ENCODE results near the gene SLC17A9. TPM values are rescaled to one million over a fixed set of nuclear protein-coding genes. Genes with fewer than 3 reads are reported as not detected.

The SLC17A9 gene
- total and polyA plus RNA-seq, 10 of the 15 experiments (the other 5 are each of a cell fraction or from before 2014, with no cell fraction given): 0.72 to 74.1 (median 29.4) TPM

DNA sequence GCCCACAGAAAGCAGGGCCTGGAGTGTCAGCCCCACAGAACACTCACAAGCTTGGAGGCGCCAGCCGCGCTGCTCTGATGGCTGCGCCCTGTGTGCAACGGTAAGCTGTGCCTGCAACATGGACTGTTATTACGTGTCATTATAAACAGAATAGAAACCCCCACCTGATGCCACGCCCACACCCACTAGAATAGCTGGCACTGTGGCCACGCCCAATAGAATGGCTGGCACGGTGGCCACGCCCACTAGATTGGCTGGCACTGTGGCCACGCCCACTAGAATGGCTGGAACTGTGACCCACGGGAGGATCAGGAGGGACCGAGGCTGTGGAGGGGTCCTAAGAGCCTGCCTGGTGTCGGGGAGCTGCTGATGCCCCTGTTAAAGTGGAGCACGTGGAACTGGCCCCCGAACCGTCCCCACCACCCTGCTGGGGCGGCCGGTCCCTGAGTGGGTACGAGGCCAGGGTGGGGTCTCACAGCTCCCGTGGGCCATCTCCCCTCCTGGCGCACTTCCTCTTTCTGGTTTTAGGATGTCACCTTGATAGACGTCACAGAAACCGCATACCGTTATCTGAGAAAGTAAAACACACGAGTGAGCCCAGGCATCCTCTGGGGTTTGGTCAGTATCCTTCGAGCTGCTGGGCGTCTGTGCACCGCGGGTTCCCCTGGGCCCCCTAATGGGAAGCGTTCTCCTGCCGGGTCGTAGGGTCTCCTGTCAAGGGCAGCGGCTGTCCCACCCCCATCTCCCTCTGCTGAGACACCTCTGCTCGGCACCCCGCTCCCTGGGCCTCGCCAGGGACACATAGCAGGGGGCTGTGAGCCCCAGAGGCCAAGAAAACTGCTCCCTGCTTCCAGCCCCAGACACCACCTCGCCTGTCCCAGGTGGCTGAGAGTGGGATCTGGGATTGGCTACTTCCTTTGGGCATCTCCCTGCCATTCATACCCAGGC, 25.4 kb downstream of the SLC17A9 start (continued):
- TF ChIP-seq, protein P1, sequence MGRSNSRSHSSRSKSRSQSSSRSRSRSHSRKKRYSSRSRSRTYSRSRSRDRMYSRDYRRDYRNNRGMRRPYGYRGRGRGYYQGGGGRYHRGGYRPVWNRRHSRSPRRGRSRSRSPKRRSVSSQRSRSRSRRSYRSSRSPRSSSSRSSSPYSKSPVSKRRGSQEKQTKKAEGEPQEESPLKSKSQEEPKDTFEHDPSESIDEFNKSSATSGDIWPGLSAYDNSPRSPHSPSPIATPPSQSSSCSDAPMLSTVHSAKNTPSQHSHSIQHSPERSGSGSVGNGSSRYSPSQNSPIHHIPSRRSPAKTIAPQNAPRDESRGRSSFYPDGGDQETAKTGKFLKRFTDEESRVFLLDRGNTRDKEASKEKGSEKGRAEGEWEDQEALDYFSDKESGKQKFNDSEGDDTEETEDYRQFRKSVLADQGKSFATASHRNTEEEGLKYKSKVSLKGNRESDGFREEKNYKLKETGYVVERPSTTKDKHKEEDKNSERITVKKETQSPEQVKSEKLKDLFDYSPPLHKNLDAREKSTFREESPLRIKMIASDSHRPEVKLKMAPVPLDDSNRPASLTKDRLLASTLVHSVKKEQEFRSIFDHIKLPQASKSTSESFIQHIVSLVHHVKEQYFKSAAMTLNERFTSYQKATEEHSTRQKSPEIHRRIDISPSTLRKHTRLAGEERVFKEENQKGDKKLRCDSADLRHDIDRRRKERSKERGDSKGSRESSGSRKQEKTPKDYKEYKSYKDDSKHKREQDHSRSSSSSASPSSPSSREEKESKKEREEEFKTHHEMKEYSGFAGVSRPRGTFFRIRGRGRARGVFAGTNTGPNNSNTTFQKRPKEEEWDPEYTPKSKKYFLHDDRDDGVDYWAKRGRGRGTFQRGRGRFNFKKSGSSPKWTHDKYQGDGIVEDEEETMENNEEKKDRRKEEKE (IDR thresholded peaks at IDR 0.05): no peak
- TF ChIP-seq, protein P2, sequence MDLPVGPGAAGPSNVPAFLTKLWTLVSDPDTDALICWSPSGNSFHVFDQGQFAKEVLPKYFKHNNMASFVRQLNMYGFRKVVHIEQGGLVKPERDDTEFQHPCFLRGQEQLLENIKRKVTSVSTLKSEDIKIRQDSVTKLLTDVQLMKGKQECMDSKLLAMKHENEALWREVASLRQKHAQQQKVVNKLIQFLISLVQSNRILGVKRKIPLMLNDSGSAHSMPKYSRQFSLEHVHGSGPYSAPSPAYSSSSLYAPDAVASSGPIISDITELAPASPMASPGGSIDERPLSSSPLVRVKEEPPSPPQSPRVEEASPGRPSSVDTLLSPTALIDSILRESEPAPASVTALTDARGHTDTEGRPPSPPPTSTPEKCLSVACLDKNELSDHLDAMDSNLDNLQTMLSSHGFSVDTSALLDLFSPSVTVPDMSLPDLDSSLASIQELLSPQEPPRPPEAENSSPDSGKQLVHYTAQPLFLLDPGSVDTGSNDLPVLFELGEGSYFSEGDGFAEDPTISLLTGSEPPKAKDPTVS (IDR thresholded peaks at IDR 0.05; ENCODE audit: low read depth, low read length): no peak
- TF ChIP-seq SREBF2 (IDR thresholded peaks at IDR 0.05; ENCODE audit: low read length) (no peak), PML (IDR thresholded peaks at IDR 0.05; ENCODE audit: low read length) (no peak), YY1 (IDR thresholded peaks at IDR 0.05; ENCODE audit: low read depth, low read length) (peak; percentile 85), NFIC (IDR thresholded peaks at IDR 0.05; ENCODE audit: low read depth, low read length) (peak; percentile 52; the same call in 1 of the 2 replicates), TCF12 (IDR thresholded peaks at IDR 0.05; ENCODE audit: low read depth, low read length) (peak; percentile 81), HDAC2 (IDR thresholded peaks at IDR 0.05) (peak; percentile 23; the same call in 1 of the 2 replicates), MTA3 (IDR thresholded peaks at IDR 0.05; ENCODE audit: borderline replicate concordance, low read length) (no peak; the same call in 1 of the 2 replicates), TAF1 (IDR thresholded peaks at IDR 0.05; ENCODE audit: borderline replicate concordance, low read depth, low read length) (no peak), TARDBP (IDR thresholded peaks at IDR 0.05; ENCODE audit: borderline replicate concordance) (no peak; the same call in 1 of the 2 replicates)
- TF ChIP-seq, protein P3, sequence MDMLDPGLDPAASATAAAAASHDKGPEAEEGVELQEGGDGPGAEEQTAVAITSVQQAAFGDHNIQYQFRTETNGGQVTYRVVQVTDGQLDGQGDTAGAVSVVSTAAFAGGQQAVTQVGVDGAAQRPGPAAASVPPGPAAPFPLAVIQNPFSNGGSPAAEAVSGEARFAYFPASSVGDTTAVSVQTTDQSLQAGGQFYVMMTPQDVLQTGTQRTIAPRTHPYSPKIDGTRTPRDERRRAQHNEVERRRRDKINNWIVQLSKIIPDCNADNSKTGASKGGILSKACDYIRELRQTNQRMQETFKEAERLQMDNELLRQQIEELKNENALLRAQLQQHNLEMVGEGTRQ (IDR thresholded peaks at IDR 0.05; ENCODE audit: borderline replicate concordance, low read depth, low read length): no peak
- TF ChIP-seq, protein P4, sequence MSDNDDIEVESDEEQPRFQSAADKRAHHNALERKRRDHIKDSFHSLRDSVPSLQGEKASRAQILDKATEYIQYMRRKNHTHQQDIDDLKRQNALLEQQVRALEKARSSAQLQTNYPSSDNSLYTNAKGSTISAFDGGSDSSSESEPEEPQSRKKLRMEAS (IDR thresholded peaks at IDR 0.05; ENCODE audit: low read depth, low read length): no peak; the same call in 1 of the 2 replicates
